NCI-H2196 treated with DMSO at 0.1 percent for 48 hours (cell line): ENCODE data around the gene MILR1.

Source experiments
- DNase-seq: peaks from one replicate; lab custom pipeline; 2025; ENCODE audit not compliant: unreplicated experiment; lab: John Stamatoyannopoulos, UW

MILR1 gene

GRCh38 chr17:64502021-64502420, 53.1 kb downstream of the MILR1 start:
- no peak for DNase-seq

- no peak for DNase-seq
Observed at GRCh38 chr17:64502809-64503208, 53.9 kb downstream of the MILR1 start.

GRCh38 chr17:64503341-64503740, 54.4 kb downstream of the MILR1 start:
- DNase-seq = no peak

GRCh38 chr17:64503821-64504768, 55.2 kb downstream of the MILR1 start:
- DNase-seq = no peak

- DNase-seq = no peak
Observed at GRCh38 chr17:64504769-64505339, 55.9 kb downstream of the MILR1 start.

GRCh38 chr17:64505340-64506200, 56.7 kb downstream of the MILR1 start:
- peak; percentile 79 for DNase-seq

- DNase-seq = peak; percentile 98
Observed at GRCh38 chr17:64506201-64506575, 57.3 kb downstream of the MILR1 start, which contains the start of gene DDX5. TSS of gene DDX5 (minus strand) at chr17:64506289. CDS start at chr17:64506119, 170 bp downstream.

GRCh38 chr17:64506576-64507412, 57.9 kb downstream of the MILR1 start, which contains the start of gene CEP95:
TSS of gene CEP95 (plus strand) at chr17:64506977. CDS start at chr17:64507098, 121 bp downstream.
- DNase-seq = peak; percentile 98

GRCh38 chr17:64507413-64507782, 58.5 kb downstream of the MILR1 start:
- DNase-seq = peak; percentile 48

- no peak for DNase-seq
Observed at GRCh38 chr17:64508683-64509082, 59.8 kb downstream of the MILR1 start.

GRCh38 chr17:64509179-64509578, 60.3 kb downstream of the MILR1 start:
- no peak for DNase-seq

- DNase-seq = no peak
Observed at GRCh38 chr17:64515419-64515818, 66.5 kb downstream of the MILR1 start.

GRCh38 chr17:64515829-64516228, 66.9 kb downstream of the MILR1 start:
- no peak for DNase-seq
